Stimulated activated naive CD8-positive, alpha-beta T cell treated with anti-CD3 and anti-CD28 coated beads, Interleukin-15, Interleukin-2, amounts not matched to agents 100 ng/mL and 50 ng/mL, for 24 hours (primary cell): ENCODE data around the gene APOBEC3B.
A peak's percentile ranks its signal among the peaks of the same experiment; 100 is the strongest.
"Not testable (repeated sequence)": the region's sequence is repeated elsewhere in the genome, so short reads cannot be mapped to it uniquely, and the experiment has no call there.

Source experiments
- H3K27ac Mint-ChIP-seq: one replicate; pipeline ENCODE4 v1.8.0; 2021; ENCODE audit warnings: mild to moderate bottlenecking, mixed read lengths
- H3K27me3 Mint-ChIP-seq: one replicate; pipeline ENCODE4 v1.8.0; 2021; ENCODE audit warnings: mixed read lengths
- H3K36me3 Mint-ChIP-seq: one replicate; pipeline ENCODE4 v1.8.0; 2021; ENCODE audit warnings: low read depth, mixed read lengths
- H3K4me1 Mint-ChIP-seq: one replicate; pipeline ENCODE4 v1.8.0; 2021; ENCODE audit warnings: low read depth, mixed read lengths
- H3K4me3 Mint-ChIP-seq: one replicate; pipeline ENCODE4 v1.8.0; 2021; ENCODE audit warnings: mild to moderate bottlenecking, mixed read lengths
- H3K9me3 Mint-ChIP-seq: one replicate; pipeline ENCODE4 v1.8.0; 2021; ENCODE audit warnings: mixed read lengths

Gene APOBEC3B

GRCh38 chr22:38987171-38987895, 5.2 kb downstream of the APOBEC3B start:
- Mint-ChIP-seq H3K4me1 (peaks cover 40% of the 10 kb centered on the region), H3K27ac (no peak overlapping the region), H3K27me3 (no peaks in the 10 kb centered on the region), H3K4me3 (no peak overlapping the region), H3K36me3 (peaks cover 4% of the 10 kb centered on the region), H3K9me3 (no peaks in the 10 kb centered on the region)

DNA sequence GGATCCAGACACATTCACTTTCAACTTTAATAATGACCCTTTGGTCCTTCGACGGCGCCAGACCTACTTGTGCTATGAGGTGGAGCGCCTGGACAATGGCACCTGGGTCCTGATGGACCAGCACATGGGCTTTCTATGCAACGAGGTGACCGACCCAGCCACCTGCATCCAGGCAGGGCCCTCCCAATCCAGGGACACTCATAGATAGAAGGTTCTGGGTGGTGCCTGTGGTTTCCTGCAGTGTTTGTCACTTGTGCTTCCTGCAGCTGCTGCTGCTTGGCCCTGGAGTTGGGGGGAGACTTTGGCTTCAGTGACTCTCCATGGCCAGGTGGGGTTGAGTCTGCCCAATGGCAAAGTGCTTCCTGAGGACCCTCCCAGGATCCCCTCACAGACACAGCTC, 7.3 kb downstream of the APOBEC3B start:
- Mint-ChIP-seq H3K9me3 (no peaks in the 10 kb centered on the region), H3K27me3 (no peaks in the 10 kb centered on the region), H3K4me3 (no peak overlapping the region), H3K27ac (no peak overlapping the region), H3K4me1 (peaks cover 37% of the 10 kb centered on the region), H3K36me3 (no peaks in the 10 kb centered on the region)

DNA sequence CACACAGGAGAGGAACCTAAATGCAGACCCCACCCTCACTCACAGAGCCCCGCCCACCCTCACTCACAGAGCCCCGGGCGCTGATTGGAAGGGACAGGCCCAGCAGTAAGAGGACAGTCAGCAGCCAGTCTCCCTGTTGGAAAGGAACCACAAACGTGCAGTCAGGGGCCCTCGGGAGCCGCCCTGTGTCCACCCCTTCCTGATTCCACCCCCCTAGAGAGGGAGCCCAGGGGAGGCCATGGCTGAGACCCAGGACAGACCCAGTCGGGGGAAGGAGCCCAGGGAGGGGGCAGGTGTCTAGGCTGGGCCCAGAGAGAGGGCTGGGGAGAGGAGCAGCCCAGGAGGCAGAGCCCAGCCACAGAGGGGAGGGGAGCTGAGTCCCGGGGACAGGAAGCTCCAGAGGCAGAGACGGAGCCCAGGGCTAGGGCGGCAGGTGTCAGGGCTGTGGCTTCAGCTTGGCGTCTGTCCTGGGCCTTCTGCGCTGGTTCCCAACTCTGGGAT, 10.8 kb downstream of the APOBEC3B start:
- peak overlapping the region; percentile 5 for H3K27ac Mint-ChIP-seq

DNA sequence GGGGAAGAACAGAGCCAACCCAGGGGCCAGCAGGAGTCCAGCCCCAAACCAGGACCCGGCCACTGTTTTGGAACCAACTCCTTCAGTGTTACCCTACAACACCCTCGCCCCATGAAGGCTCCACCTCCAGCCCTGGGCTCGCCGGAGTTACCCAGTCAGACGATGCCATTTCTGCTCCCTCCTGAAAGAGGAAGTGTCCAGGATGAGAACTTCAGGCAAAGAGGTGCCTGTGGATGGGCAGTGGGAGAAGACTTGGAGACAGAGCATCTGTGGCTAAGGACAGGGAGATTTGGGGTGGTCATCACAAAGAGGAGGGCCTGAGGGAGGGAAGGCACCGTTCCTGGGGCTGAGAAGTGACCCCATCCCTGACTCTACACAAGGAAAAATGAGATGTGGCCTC, 14.0 kb downstream of the APOBEC3B start:
- Mint-ChIP-seq H3K27ac (no peak overlapping the region), H3K36me3 (no peaks in the 10 kb centered on the region), H3K27me3 (peaks cover 22% of the 10 kb centered on the region), H3K4me3 (no peak overlapping the region), H3K9me3 (no peaks in the 10 kb centered on the region), H3K4me1 (peaks cover 6% of the 10 kb centered on the region)

More for the DNA sequence above, 10.8 kb downstream of the APOBEC3B start:
- H3K27me3 Mint-ChIP-seq = peaks cover 18% of the 10 kb centered on the region
- not testable (repeated sequence) for H3K4me3 Mint-ChIP-seq, H3K9me3 Mint-ChIP-seq, H3K36me3 Mint-ChIP-seq, H3K4me1 Mint-ChIP-seq

DNA sequence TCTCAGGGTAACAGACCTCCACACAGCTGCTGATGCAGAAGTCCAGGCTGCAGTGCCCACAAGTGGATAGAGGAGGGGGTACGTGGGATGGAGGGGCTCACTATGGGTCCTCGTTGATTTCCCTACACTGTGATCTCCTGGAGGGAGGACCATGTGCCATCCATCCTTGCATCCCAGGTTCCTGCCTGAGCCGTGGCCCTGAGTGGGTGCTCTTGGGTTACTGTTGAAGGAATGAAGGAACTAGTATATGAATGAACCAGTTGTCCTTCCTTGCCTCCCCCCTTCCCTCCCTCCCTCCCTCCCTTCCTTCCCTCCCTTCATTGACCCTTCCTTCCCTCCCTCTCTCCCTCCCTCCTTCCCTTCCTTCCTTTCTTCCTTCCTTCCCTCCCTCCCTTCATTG, 15.4 kb downstream of the APOBEC3B start:
- peaks cover 6% of the 10 kb centered on the region for H3K4me1 Mint-ChIP-seq
- no peaks in the 10 kb centered on the region for H3K9me3 Mint-ChIP-seq

GRCh38 chr22:39003165-39003638, 21.1 kb downstream of the APOBEC3B start:
- Mint-ChIP-seq H3K27ac (no peak overlapping the region), H3K9me3 (no peaks in the 10 kb centered on the region), H3K4me3 (no peak overlapping the region), H3K27me3 (peaks cover under 1% of the 10 kb centered on the region), H3K36me3 (no peaks in the 10 kb centered on the region), H3K4me1 (peaks cover 10% of the 10 kb centered on the region)

More for the DNA sequence above, 15.4 kb downstream of the APOBEC3B start:
- Mint-ChIP-seq H3K4me3 (no peak overlapping the region), H3K36me3 (no peaks in the 10 kb centered on the region), H3K27ac (no peak overlapping the region), H3K27me3 (peaks cover 22% of the 10 kb centered on the region)

- no peaks in the 10 kb centered on the region for H3K9me3 Mint-ChIP-seq
- peaks cover 10% of the 10 kb centered on the region for H3K4me1 Mint-ChIP-seq
- no peaks in the 10 kb centered on the region for H3K36me3 Mint-ChIP-seq
- no peaks in the 10 kb centered on the region for H3K27me3 Mint-ChIP-seq
- H3K27ac Mint-ChIP-seq = no peak overlapping the region
- no peak overlapping the region for H3K4me3 Mint-ChIP-seq
These were observed 25.0 kb downstream of the APOBEC3B start for GRCh38 chr22:39007177-39007576.

GRCh38 chr22:39008271-39008850, 26.2 kb downstream of the APOBEC3B start:
- H3K27me3 Mint-ChIP-seq, H3K27ac Mint-ChIP-seq, H3K4me3 Mint-ChIP-seq, H3K4me1 Mint-ChIP-seq, H3K36me3 Mint-ChIP-seq, H3K9me3 Mint-ChIP-seq: not testable (repeated sequence)

DNA sequence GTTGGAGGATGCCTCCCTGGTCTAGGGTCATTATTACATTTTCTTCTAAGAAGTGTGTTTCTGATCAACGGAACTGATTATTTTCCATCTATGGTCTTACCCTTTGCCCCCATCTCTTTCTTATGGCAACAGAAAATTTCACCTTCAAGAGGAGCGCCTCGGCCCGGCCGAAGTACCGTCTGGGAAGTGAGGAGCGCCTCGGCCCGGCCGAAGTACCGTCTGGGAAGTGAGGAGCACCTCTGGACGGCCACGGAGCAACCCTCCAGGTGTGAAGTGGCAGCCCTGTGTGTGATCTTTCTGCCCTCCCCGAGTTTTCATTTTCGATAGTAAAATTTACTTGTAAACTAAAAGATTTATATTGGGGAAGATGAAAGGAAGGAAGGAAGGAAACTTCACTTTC, 28.8 kb downstream of the APOBEC3B start:
- H3K4me1 Mint-ChIP-seq = peaks cover 16% of the 10 kb centered on the region
- no peaks in the 10 kb centered on the region for H3K36me3 Mint-ChIP-seq
- H3K4me3 Mint-ChIP-seq = no peak overlapping the region
- H3K9me3 Mint-ChIP-seq = no peaks in the 10 kb centered on the region
- H3K27ac Mint-ChIP-seq = no peak overlapping the region
- no peaks in the 10 kb centered on the region for H3K27me3 Mint-ChIP-seq

- no peaks in the 10 kb centered on the region for H3K27me3 Mint-ChIP-seq
- H3K9me3 Mint-ChIP-seq = no peaks in the 10 kb centered on the region
- H3K36me3 Mint-ChIP-seq = peaks cover 8% of the 10 kb centered on the region
- H3K4me3 Mint-ChIP-seq = peak overlapping the region; percentile 17
- peaks cover 24% of the 10 kb centered on the region for H3K4me1 Mint-ChIP-seq
- H3K27ac Mint-ChIP-seq = peak overlapping the region; percentile 32
These were observed 30.7 kb downstream of the APOBEC3B start for GRCh38 chr22:39012533-39013511.

GRCh38 chr22:39013561-39013941, 31.4 kb downstream of the APOBEC3B start:
- Mint-ChIP-seq H3K4me1 (peaks cover 28% of the 10 kb centered on the region), H3K36me3 (peaks cover 13% of the 10 kb centered on the region), H3K4me3 (peak overlapping the region; percentile 95), H3K27ac (peak overlapping the region; percentile 95)
- not testable (repeated sequence) for H3K27me3 Mint-ChIP-seq, H3K9me3 Mint-ChIP-seq

DNA sequence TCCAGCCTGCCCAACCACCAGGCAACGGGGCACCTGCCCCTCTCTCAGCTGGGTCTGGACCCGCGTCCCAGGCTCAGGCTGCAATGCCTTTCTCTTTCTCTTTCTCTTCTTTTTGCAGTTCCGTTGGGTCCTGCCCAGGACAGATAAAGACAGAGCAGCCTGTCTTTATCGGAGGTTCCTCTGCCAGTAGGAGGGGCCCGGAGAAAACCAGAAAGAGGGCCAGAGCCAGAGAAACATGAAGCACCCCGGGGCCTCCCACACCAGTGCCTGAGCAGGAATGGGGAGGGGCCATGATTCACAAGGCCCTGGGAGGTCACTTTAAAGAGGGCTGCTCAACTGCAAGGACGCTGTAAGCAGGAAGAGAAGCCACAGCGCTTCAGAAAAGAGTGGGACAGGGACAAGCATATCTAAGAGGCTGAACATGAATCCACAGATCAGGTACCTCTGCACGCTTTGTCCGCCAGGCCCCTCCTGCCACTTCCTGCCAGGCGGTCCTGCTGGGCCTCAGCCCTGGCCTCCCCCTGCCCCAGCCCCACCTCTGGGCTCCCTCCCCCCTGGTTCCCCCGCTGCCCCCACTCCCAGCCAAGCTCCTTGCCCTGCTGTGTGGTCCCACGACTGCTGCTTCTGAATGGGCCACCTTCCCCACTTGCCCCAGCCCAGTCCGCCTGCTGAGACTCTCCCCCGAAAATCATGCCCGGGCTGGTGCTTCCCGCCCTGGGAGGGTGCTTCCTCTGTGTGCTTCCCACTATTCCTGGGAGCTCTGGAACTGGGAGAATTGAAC, 32.0 kb downstream of the APOBEC3B start, which contains the start of gene APOBEC3C:
Gene APOBEC3C, plus strand, starts transcription at position 316 of the 781 bp plus-strand sequence. Its CDS starts 106 bp downstream, at position 422.
- Mint-ChIP-seq H3K4me1 (peaks cover 32% of the 10 kb centered on the region), H3K27ac (peak within 1 kb of the TSS; percentile 95), H3K9me3 (no peaks in the 10 kb centered on the region), H3K27me3 (no peaks in the 10 kb centered on the region), H3K36me3 (peaks cover 17% of the 10 kb centered on the region), H3K4me3 (peak within 1 kb of the TSS; percentile 95)

- Mint-ChIP-seq H3K36me3 (peaks cover 20% of the 10 kb centered on the region), H3K4me1 (peaks cover 35% of the 10 kb centered on the region), H3K27ac (peak overlapping the region; percentile 95), H3K4me3 (peak overlapping the region; percentile 95)
- H3K9me3 Mint-ChIP-seq, H3K27me3 Mint-ChIP-seq: not testable (repeated sequence)
These were observed 32.6 kb downstream of the APOBEC3B start for GRCh38 chr22:39014723-39015121.

DNA sequence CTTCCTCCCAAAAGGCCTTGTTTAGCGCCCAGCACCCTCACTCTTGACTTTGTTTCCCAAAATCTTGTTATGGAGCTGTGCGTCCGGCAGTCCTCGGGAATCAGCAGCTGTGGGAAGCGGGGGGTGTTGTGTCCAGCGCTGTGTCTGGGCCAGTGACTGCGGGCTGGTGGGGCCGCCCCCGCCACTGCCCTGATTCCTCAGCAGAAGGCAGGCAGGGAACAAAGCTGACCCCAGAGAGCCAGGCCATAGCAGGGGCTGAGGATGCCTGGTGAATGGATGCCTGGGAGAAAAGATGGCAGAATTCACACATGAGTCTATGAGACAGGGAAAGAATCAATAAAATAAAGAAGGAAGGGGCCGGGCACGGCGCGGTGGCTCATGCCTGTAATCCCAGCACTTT, 34.4 kb downstream of the APOBEC3B start:
- Mint-ChIP-seq H3K9me3 (no peaks in the 10 kb centered on the region), H3K4me1 (peaks cover 44% of the 10 kb centered on the region), H3K4me3 (peak overlapping the region; percentile 17), H3K27me3 (no peaks in the 10 kb centered on the region), H3K27ac (peak overlapping the region; percentile 49), H3K36me3 (peaks cover 21% of the 10 kb centered on the region)
